Measurements from ENCODE around the gene PRAME. TPM values are rescaled to one million over a fixed set of nuclear protein-coding genes. Genes with fewer than 3 reads are reported as not detected.
"Not testable (repeated sequence)": the region's sequence is repeated elsewhere in the genome, so short reads cannot be mapped to it uniquely, and the experiment has no call there.

Gene PRAME
- total RNA-seq, 1 experiment from 2014 or later, result not detected

DNA sequence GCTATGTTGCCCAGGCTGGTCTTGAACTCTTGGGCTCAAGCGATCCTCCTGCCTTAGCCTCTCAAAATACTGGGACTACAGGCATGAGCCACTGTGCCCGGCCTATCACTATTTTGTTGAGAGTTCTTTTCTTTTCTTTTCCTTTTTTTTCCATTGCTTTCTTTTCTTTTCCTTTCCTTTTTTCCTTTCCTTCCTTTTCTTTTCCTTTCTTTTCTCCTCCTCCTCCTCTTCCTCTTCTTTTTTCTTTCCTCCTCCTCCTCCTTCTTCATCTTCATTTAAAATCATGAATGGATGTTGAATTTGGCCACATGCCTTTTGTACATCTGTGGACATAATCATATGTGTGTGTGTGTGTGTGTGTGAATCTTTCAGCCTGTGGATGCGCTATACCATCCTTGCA is 25.7 kb upstream of the PRAME start:
- H3K4me3 Mint-ChIP-seq (ENCODE audit: unreplicated experiment), result no peak overlapping the region

DNA sequence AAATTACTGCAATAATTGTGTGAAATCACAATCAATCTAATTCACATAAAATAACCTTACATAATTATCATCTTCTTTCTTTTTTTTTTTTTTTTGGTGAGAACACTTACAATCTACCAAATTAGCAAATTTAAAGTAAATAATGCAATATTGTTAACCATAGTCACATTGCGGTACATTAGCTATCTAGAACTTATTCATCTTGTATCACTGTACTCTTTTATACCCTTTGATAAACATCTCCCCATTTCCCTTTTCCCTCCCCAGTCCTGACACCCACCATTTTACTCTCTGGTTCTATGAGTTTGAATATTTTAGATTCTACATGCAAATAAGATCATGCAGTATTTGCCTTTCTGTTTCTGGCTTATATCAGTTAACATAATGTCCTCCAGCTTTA is 24.0 kb upstream of the PRAME start:
- intact Hi-C loops (cut with micrococcal nuclease; ENCODE audit: unreplicated experiment), result no loop called here
- no peaks in the 10 kb centered on the region for H3K4me1 ChIP-seq
- no peak overlapping the region for H3K4me3 ChIP-seq (ENCODE audit: low read depth, low read length)
- no peak overlapping the region for H3K4me3 Mint-ChIP-seq (ENCODE audit: unreplicated experiment)
- no peaks in the 10 kb centered on the region for H3K9me3 Mint-ChIP-seq (ENCODE audit: unreplicated experiment)
- no peak overlapping the region for H3K27ac Mint-ChIP-seq (ENCODE audit: unreplicated experiment)
- H3K27me3 ChIP-seq (replicated peaks; ENCODE audit: control insufficient read depth, insufficient read depth, low read length), result no peaks in the 10 kb centered on the region
- CTCF ChIA-PET, result interaction anchor here (1.1 kb wide), 1 partner anchor 8 kb away, joined by 6 read pairs; no protein-coding TSS in a partner anchor
- no peaks in the 10 kb centered on the region for H3K36me3 ChIP-seq (ENCODE audit: control insufficient read depth, insufficient read depth, low read length)
- DNase-seq, result no peak
- H3K4me1 Mint-ChIP-seq (ENCODE audit: low read depth, unreplicated experiment), result no peaks in the 10 kb centered on the region
- no TSS peak for BruUV-seq (replicated peaks)
- no peaks in the 10 kb centered on the region for H3K9me3 ChIP-seq
- H3K27me3 Mint-ChIP-seq (ENCODE audit: insufficient read depth, unreplicated experiment), result peaks cover 15% of the 10 kb centered on the region
- TF ChIP-seq, protein P1, sequence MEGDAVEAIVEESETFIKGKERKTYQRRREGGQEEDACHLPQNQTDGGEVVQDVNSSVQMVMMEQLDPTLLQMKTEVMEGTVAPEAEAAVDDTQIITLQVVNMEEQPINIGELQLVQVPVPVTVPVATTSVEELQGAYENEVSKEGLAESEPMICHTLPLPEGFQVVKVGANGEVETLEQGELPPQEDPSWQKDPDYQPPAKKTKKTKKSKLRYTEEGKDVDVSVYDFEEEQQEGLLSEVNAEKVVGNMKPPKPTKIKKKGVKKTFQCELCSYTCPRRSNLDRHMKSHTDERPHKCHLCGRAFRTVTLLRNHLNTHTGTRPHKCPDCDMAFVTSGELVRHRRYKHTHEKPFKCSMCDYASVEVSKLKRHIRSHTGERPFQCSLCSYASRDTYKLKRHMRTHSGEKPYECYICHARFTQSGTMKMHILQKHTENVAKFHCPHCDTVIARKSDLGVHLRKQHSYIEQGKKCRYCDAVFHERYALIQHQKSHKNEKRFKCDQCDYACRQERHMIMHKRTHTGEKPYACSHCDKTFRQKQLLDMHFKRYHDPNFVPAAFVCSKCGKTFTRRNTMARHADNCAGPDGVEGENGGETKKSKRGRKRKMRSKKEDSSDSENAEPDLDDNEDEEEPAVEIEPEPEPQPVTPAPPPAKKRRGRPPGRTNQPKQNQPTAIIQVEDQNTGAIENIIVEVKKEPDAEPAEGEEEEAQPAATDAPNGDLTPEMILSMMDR (IDR thresholded peaks at IDR 0.05; ENCODE audit: insufficient read depth in 1 of 2, low read depth in 1 of 2, low read length in 1 of 2, severe bottlenecking in 1 of 2, unreplicated experiment in 1 of 2), result no peak
- POLR2A ChIA-PET, result no interaction called here
- H3K36me3 Mint-ChIP-seq (ENCODE audit: insufficient read depth, unreplicated experiment), result peaks cover 5% of the 10 kb centered on the region

More for the DNA sequence above, 25.7 kb upstream of the PRAME start:
- DNase-seq, result no peak
- Histone ChIP-seq H3K4me1 (no peaks in the 10 kb centered on the region), H3K36me3 (ENCODE audit: control insufficient read depth, insufficient read depth, low read length) (no peaks in the 10 kb centered on the region), H3K4me3 (ENCODE audit: low read depth, low read length) (no peak overlapping the region), H3K27me3 (replicated peaks; ENCODE audit: control insufficient read depth, insufficient read depth, low read length) (no peaks in the 10 kb centered on the region), H3K9me3 (no peaks in the 10 kb centered on the region)
- intact Hi-C loops (cut with micrococcal nuclease; ENCODE audit: unreplicated experiment), result no loop called here
- Mint-ChIP-seq H3K9me3 (ENCODE audit: unreplicated experiment) (no peaks in the 10 kb centered on the region), H3K36me3 (ENCODE audit: insufficient read depth, unreplicated experiment) (peaks cover 5% of the 10 kb centered on the region), H3K4me1 (ENCODE audit: low read depth, unreplicated experiment) (no peaks in the 10 kb centered on the region), H3K27ac (ENCODE audit: unreplicated experiment) (no peak overlapping the region), H3K27me3 (ENCODE audit: insufficient read depth, unreplicated experiment) (peaks cover 15% of the 10 kb centered on the region)
- TF ChIP-seq, protein P1 (IDR thresholded peaks at IDR 0.05; ENCODE audit: insufficient read depth in 1 of 2, low read depth in 1 of 2, low read length in 1 of 2, severe bottlenecking in 1 of 2, unreplicated experiment in 1 of 2), result no peak
- POLR2A ChIA-PET, result no interaction called here
- BruUV-seq (replicated peaks), result no TSS peak
- CTCF ChIA-PET, result no interaction called here

DNA sequence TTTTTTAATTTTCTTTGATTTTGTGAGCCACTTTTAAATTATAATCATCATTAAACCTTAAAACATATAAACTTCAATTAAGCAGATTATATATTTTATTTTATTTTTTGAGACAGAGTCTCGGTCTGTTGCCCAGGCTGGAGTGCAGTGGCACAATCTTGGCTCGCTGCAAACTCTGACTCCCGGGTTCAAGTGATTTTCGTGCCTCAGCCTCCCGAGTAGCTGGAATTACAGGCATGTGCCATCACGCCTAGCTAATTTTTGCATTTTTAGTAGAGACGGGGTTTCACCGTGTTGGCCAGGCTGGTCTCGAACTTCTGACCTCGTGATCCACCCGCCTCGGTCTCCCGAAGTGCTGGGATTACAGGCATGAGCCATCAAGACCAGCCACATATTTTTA is 22.5 kb upstream of the PRAME start:
- H3K36me3 Mint-ChIP-seq (ENCODE audit: insufficient read depth, unreplicated experiment); H3K27ac Mint-ChIP-seq (ENCODE audit: unreplicated experiment); intact Hi-C loops (cut with micrococcal nuclease; ENCODE audit: unreplicated experiment); H3K4me1 Mint-ChIP-seq (ENCODE audit: low read depth, unreplicated experiment); POLR2A ChIA-PET; CTCF ChIA-PET; H3K4me3 ChIP-seq (ENCODE audit: low read depth, low read length); DNase-seq; H3K4me1 ChIP-seq; H3K9me3 ChIP-seq; H3K36me3 ChIP-seq (ENCODE audit: control insufficient read depth, insufficient read depth, low read length); BruUV-seq (replicated peaks); H3K9me3 Mint-ChIP-seq (ENCODE audit: unreplicated experiment); H3K4me3 Mint-ChIP-seq (ENCODE audit: unreplicated experiment); H3K27me3 ChIP-seq (replicated peaks; ENCODE audit: control insufficient read depth, insufficient read depth, low read length): not testable (repeated sequence)
- peaks cover 12% of the 10 kb centered on the region for H3K27me3 Mint-ChIP-seq (ENCODE audit: insufficient read depth, unreplicated experiment)
